HepG2 (cell line): ENCODE data around the gene RAP1A.

Experiments
- AFF4 ChIP-seq: sonication (generic); formaldehyde crosslinking; IDR thresholded peaks from 2 replicates; pipeline ENCODE4 v1.4.0; 2020; ENCODE audit warnings: missing genetic modification reagents
- ESRRA ChIP-seq: sonication (generic); formaldehyde crosslinking; IDR thresholded peaks from 2 replicates; pipeline ENCODE4 v1.5.1; 2020; ENCODE audit warnings: mild to moderate bottlenecking, low read depth, missing genetic modification reagents
- HDAC1 ChIP-seq: sonication (generic); formaldehyde crosslinking; IDR thresholded peaks from 2 replicates; pipeline ENCODE4 v1.5.1; 2020; ENCODE audit warnings: mild to moderate bottlenecking, missing genetic modification reagents
- SP1 ChIP-seq, 2 experiments: fragments of 450-650 bp in 1 of 2; sonication (generic) in 1 of 2; formaldehyde crosslinking in 1 of 2; IDR thresholded peaks; 2 replicates each; pipeline versions ENCODE4 v1.4.0 to v1.6.1; 2016 to 2020; ENCODE audit warnings: missing genetic modification reagents in 1 of 2
- SRF ChIP-seq: IDR thresholded peaks from 2 replicates; pipeline ENCODE4 v1.6.1; 2011; ENCODE audit warnings: mild to moderate bottlenecking, low read depth, low read length, moderate library complexity
- WIZ ChIP-seq: sonication (generic); formaldehyde crosslinking; IDR thresholded peaks from 2 replicates; pipeline ENCODE4 v1.5.1; 2020; ENCODE audit warnings: mild to moderate bottlenecking, missing genetic modification reagents
- ZNF552 ChIP-seq: sonication (generic); formaldehyde crosslinking; IDR thresholded peaks from 2 replicates; pipeline ENCODE4 v1.9.0; 2022; ENCODE audit warnings: missing genetic modification reagents, mild to moderate bottlenecking, borderline replicate concordance

DNA sequence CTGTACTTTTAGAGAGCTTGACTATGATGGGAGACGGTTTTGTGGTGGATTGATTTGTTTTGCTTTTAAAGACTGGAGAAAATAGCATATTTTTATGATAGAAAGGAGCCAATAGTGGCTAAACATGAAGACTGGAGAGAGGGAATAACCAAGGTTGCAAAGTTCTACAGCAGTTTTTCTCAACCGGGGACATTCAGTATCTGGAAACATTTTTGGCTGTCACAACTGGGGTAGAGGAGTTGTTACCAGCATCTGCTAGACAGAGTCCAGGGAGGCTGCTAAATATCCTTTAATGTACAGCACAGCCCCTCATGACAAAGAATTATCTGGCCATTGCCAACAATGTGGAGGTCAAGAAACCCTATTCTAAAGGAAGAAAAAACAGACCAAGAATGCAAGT lies 38.4 kb upstream of the RAP1A start:
- TF ChIP-seq AFF4 (CRISPR knock-in tag): no peak
- TF ChIP-seq SP1 (IDR thresholded peaks at IDR 0.05): no peak
- TF ChIP-seq SP1 (CRISPR knock-in tag; IDR thresholded peaks at IDR 0.05): no peak
- no peak for TF ChIP-seq HDAC1 (CRISPR knock-in tag)
- no peak for TF ChIP-seq ZNF552 (CRISPR knock-in tag)
- TF ChIP-seq ESRRA (CRISPR knock-in tag): no peak
- TF ChIP-seq WIZ (CRISPR knock-in tag): no peak
- no peak for TF ChIP-seq SRF
